GM08714 (cell line): ENCODE measurements around the gene SH3RF1.
"Not testable (repeated sequence)": the region's sequence is repeated elsewhere in the genome, so short reads cannot be mapped to it uniquely, and the experiment has no call there.

Source experiments
- H3K4me3 ChIP-seq: fragments of 200-500 bp; sonication (Bioruptor generic); 2 replicates; pipeline ENCODE4 v1.5.1; 2014; ENCODE audit warnings: mild to moderate bottlenecking, low read length, inconsistent platforms
- ZNF274 ChIP-seq: IDR thresholded peaks from 2 replicates; pipeline ENCODE4 v1.6.1; 2012; ENCODE audit warnings: mild to moderate bottlenecking, low read depth, low read length

Gene SH3RF1

DNA sequence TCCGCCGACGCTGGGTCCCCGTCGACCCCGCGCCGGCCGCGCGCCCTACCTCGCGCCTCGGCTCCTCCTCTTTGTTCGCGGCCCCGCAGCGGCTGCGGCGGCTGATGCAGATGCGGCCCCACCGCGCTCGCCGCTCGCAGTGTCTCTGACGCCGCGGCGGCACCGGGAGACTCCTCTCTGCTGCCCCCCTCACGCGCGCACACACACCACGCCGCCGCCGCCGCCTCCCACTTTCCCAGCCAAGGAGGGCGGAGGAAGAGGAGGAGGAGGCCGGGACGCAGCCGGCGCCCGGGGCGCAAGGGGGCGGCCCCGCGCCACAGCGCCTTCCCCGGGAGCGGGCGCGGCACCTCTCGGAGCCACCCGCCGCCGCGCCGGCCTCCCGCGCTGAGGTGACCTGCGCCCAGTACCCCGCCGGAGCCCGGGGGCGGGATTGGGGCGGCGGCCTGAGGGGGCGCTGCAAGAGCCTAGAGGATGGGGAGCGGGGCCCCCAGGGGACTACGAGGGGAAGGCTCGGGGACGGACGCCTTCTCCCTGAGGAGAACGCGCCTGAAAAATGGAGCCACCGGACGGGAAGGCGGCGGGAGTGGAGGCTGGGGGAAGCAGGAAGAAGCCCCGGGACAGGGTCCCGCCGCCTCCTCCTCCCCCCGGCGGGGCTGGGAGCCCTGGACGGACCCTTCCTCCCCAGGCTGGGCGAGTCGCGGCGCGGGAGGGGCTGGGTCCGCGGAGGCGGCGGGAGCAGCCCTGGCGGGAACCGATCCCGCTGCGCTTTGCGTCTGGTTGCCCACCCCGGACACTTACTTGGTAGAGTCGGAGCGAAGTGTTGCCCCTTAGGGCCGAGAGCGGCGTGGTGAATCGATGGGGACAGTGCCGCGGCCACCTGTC, at the start of gene SH3RF1:
Gene SH3RF1, minus strand, starts transcription at position 147 of the 882 bp plus-strand sequence. CDS start 1,744 bp downstream, outside the sequence.
- no peak for TF ChIP-seq ZNF274
- peak within 1 kb of the TSS; percentile 98 for H3K4me3 ChIP-seq

DNA sequence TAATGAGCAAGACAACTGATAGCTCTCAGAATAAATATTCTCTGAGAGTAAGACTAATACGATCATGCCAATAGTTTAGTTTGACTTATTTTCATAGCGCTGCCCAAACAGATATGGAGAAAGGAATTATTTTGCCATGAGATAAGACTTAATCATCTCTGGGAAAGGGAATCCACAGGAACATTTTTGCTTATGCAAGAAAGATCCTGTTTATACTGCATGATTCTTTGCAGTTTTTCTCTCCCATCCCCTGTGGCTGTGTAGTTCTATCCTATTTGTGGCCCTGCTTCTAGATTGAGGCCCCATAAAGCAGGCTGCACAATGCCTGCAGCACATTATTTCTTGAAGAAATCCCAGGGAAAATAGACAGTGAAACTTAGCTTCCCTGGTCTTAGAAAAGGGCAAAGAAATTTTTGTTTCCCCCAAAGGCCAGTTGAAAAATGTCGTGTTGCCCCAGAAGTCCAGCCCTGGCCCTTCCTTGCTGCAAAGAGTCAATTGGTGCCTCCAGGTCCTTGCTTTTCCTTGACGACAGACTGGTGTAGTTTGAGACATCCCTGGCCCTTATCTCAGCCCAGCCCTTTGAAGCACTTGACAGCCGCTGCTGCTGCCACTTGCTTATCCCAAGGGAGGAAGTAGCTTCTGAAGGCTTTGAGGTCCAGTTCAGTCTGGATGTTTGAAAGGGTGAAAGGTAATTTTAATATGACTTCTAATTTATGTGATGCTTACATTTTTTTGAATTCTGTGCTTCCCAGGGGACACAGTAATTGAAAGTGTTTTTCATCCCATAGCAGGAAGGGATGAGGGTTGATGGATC, 45.0 kb upstream of the SH3RF1 start:
- TF ChIP-seq ZNF274, result no peak
- H3K4me3 ChIP-seq, result no peak overlapping the region

GRCh38 chr4:169314906-169315305, 44.1 kb upstream of the SH3RF1 start:
- no peak overlapping the region for H3K4me3 ChIP-seq
- TF ChIP-seq ZNF274, result no peak

GRCh38 chr4:169313732-169314131, 43.0 kb upstream of the SH3RF1 start:
- no peak overlapping the region for H3K4me3 ChIP-seq
- no peak for TF ChIP-seq ZNF274

DNA sequence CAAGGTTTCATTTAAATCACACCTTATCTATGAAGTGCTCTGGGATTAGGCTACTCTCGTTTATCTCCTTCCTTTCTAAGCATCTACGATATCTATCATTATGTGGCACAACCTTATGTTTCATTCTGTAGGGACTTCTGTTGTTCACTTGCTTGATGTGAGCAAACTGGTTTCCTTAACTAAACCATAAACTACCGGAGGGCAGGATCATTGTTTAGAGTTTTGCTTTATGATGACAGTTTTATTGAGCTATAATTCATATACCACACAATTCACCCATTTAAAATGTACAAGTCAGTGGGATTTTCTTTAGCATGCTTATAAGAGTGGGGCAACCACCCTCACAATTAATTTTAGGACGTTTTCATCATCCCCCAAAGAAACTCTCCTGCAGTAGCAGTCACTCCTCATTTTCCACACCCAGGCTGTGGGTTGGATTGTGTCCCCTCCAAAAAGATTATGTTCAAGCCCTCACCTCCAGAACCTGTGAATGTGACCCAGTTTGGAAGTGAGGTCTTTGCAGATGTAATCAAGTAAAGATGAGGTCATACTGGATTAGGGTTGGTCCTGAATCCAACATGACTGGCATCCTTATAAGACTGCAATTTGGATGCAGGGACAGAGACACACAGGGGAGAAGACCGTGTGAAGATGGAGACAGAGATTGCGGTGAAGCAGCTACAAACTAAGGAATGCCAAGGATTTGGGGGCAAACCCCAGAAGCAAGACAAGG, 42.1 kb upstream of the SH3RF1 start:
- no peak overlapping the region for H3K4me3 ChIP-seq
- no peak for TF ChIP-seq ZNF274

DNA sequence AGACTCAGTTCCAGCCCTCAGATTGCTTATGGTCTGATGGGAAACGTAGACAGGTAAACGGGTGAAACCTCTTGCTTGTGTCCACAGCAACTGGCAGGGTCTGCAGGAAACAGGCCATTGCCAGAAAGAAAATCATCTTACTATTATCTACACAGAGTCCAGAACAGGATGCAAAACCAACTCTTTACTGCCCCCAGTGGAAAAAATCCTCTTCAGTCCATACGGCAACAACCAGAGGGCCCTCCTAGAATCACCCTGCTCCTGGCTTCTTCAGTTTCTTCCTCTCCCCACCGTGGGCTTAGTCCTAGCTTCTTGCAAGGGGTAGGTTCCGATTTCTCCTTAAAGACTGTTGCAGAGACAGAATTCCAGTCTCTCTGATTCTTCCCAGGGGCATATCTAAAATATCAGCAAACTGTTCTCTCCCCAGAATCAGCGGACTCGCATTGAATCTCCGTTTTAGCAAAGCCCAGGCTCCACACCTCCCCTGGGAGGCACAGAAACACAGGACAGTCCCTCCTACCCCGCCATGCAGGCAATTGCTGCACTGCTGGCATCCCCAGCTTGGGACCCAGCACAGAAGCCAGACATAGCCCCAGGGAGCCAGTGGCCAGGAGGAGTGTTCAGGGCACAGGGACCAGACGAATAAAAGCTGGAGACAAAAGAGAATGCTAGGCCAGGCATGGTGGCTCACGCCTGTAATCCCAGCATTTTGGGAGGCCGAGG, 41.0 kb upstream of the SH3RF1 start:
- no peak for TF ChIP-seq ZNF274
- H3K4me3 ChIP-seq, result no peak overlapping the region

DNA sequence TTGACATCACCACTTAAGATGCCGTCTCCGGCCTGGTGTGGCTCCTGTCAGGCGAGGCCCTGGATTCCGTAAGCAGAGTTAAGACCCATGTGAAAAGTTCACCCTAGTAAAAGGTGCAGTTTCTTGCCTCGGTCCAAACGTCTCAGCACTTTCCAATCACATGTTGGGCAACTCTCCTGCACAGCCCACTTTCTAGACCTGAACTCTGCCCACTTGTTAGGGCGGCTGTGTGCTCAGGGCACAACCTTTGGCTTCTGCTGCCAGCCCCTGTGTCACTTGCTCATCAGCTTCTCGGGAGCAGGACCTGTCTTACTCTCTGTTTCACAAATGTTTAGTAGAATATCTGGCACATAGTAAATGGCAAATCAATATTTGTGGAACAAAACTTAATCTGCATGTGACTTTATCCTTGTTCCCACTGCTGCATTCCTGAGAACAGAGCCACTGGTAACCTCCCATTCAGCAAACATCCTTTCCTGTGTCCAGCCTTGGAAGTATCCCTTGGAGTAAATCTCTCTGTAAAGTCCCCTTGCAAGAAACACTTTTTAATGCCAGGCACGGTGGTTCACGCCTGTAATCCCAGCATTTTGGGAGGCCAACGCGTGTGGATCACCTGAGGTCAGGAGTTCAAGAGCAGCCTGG, 38.7 kb upstream of the SH3RF1 start:
- H3K4me3 ChIP-seq, result no peak overlapping the region
- TF ChIP-seq ZNF274, result no peak

DNA sequence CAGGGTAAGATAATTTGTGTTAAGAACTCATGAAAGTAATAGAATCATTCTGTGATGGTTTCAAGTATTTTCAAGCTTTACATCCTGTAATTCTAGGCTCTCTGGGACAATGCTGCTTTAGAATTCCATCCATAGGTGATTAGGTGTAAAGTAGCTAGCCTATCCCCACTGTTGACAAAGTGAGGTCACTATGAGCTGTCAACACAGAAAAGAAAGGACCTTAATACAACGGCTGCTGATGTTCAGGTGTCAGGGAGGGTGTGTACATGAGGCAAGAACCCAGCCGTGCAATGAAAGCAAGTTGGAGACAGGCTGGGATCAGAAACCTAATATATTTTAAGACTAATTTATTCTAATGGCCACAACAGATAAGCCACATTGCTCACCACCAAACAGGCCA, 36.8 kb upstream of the SH3RF1 start:
- no peak overlapping the region for H3K4me3 ChIP-seq
- TF ChIP-seq ZNF274, result no peak

GRCh38 chr4:169305651-169306050, 34.9 kb upstream of the SH3RF1 start:
- no peak for TF ChIP-seq ZNF274
- no peak overlapping the region for H3K4me3 ChIP-seq

- no peak overlapping the region for H3K4me3 ChIP-seq
- no peak for TF ChIP-seq ZNF274
Measured at GRCh38 chr4:169305173-169305572, 34.4 kb upstream of the SH3RF1 start.

- no peak overlapping the region for H3K4me3 ChIP-seq
- TF ChIP-seq ZNF274, result no peak
Measured at GRCh38 chr4:169295822-169296221, 25.1 kb upstream of the SH3RF1 start.

GRCh38 chr4:169293343-169294176, 22.8 kb upstream of the SH3RF1 start:
- no peak for TF ChIP-seq ZNF274
- H3K4me3 ChIP-seq, result peak overlapping the region; percentile 60; the same call in 1 of the 2 replicates

DNA sequence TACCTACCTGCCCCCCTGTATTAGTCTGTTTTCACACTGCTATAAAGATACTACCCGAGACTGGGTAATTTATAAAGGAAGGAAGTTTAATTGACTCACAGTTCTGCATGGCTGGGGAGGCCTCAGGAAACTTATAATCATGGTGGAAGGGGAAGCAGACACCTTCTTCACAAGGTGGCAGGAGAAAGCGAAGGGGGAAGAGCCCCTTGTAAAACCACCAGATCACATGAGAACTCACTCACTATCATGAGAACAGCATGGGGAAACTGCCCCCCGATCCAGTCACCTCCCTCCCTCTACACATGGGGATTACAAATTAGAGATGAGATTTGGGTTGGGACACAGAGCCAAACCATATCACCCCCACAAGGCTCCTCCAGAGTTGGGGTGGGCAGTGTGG, 17.2 kb upstream of the SH3RF1 start:
- not testable (repeated sequence) for H3K4me3 ChIP-seq
